GM18873 (cell line): ENCODE results near the gene BEND7.
"Not testable (repeated sequence)": the region's sequence is repeated elsewhere in the genome, so short reads cannot be mapped to it uniquely, and the experiment has no call there.

Experiments
- ATAC-seq: cut with Tn5 transposase; IDR thresholded peaks from one replicate; pipeline ENCODE4 v1.9.1; 2021; ENCODE audit warnings: mild to moderate bottlenecking, moderate library complexity, moderate number of reproducible peaks; ENCODE audit not compliant: unreplicated experiment, low FRiP score

BEND7 gene

GRCh38 chr10:13425397-13425796 lies 103.4 kb downstream of the BEND7 start:
- no peak for ATAC-seq

DNA sequence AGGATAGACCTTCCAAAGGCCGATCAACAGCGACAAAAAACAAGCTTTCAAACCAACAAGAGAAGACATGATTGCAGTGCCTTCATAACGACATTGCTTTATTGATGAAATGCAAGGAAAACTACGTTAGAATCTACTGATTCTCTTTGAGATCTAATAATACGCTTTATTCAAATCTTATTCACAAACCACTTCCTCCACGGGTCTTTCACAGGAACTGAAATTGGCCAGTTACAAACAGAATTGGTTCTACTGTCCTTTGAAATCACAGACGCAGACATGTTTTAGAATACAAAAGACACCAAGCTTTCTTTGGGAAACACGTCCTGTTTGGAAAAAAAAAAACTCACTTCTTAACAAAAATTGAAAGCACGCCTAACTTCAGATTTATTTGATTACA lies 106.0 kb downstream of the BEND7 start:
- no peak for ATAC-seq

- no peak for ATAC-seq
These were observed 107.4 kb downstream of the BEND7 start for GRCh38 chr10:13421382-13421917.

GRCh38 chr10:13420532-13421307 lies 108.1 kb downstream of the BEND7 start:
- no peak for ATAC-seq

DNA sequence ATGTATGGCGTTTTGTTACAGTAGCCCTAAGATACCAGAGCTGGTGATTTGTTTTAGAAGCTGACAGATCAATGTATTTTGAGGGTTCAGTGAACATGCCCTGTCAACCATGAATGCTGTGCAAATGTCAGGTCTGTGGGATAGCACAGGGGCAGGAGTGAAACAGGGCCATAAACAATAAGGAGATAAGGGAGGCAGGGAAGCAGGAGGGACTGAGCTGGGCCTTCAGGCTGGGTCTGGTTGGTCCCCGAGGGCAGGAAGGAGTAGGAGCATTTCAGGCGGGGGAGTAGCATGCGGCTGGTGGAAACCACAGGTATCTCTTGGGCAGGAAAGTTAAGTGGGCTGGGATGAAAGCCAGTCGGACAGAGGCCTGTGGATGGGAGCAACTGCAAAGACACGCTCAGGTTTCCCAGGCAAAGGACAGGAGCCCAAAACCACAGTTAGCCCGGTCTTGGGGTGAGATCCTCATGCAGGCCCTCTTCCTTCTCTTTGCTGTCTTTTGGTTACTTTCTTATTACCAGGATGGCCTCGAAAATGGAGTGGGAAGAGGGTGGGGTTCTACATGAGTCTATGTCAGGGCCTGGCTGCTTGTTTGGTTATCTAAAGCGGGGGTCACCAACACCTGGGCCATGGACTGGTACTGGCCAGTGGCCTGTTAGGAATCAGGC lies 111.2 kb downstream of the BEND7 start:
- no peak for ATAC-seq

DNA sequence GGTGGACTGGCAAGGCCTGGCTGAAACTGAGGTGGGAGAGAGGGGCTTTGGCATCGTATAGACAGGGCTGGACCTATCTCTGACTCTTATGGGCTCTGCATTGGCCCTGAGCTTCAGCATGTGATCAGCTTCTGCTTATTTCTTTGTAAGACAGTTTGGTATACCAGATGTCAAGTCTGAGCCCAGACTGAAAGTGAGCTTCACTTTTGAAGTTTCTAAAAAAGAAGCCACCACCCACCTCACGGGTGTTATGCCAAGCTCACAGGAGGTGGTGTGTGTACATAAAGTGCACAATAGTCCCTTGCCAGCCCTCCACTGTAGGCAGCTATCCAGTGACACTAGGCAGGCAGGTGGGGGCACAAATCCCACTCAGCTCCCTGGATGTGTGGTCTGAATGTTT lies 112.1 kb downstream of the BEND7 start:
- no peak for ATAC-seq

DNA sequence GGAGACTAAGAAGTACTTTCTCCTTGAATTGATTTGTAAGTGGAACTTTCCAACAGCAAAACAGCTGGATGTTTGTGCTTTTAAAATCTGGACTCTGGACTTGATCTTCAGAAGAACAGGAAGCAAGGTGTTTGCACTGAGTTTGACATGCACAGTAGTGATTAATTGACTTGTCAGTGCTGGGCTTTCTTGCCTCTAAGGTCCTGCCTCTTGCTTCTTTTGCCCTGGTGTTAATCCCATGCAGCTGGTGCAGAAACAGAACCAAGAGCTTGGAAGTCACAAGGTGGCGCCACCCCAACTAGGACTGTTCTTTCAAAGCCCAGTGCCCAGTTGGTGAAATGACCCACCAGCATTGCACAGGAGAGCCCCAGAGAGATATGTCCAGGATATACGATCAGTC lies 114.0 kb downstream of the BEND7 start:
- no peak for ATAC-seq

- ATAC-seq, result no peak
These were observed 114.7 kb downstream of the BEND7 start for GRCh38 chr10:13414137-13414536.

- ATAC-seq, result no peak
These were observed 115.9 kb downstream of the BEND7 start for GRCh38 chr10:13412894-13413293.

DNA sequence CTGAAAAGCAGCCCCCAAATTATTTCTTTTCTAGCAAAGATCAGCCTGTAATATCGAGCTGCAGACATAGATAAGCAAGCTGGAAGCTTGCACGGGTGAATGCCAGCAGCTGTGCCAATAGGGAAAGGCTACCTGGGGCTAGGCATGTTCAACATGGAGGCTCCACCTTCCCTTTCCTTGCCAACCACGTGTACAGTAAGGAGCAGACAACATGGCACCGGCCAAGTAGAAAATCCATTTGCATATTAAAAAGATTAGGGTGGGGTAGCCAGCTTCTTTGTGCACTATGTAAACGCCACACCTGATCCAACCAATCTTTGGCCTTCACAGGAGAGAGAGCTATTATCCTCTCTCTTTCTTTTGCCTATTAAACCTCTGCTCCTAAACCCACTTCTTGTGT lies 124.0 kb downstream of the BEND7 start:
- ATAC-seq, result no peak

GRCh38 chr10:13404305-13404759 lies 124.5 kb downstream of the BEND7 start:
- ATAC-seq, result no peak

DNA sequence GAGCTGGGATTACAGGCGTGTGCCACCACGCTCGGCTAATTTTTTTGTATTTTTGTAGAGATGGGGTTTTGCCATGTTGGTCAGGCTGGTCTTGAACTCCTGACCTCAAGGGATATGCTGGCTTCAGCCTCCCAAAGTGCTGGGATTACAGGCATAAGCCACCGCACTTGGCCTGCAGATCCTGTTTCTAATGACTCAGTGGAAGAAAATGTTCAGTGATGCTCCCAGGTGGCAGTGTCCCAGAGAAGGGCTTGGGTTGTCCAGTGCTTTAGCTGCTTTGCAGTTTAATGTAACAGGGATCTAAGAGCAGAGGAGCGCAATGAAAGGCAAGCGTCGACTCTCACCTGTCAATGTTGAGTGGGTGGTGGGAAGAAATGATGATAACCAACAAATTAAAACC lies 125.4 kb downstream of the BEND7 start:
- ATAC-seq, result not testable (repeated sequence)

- ATAC-seq, result no peak
These were observed 126.8 kb downstream of the BEND7 start for GRCh38 chr10:13402021-13402420.

- no peak for ATAC-seq
These were observed 127.7 kb downstream of the BEND7 start for GRCh38 chr10:13401142-13401541.

DNA sequence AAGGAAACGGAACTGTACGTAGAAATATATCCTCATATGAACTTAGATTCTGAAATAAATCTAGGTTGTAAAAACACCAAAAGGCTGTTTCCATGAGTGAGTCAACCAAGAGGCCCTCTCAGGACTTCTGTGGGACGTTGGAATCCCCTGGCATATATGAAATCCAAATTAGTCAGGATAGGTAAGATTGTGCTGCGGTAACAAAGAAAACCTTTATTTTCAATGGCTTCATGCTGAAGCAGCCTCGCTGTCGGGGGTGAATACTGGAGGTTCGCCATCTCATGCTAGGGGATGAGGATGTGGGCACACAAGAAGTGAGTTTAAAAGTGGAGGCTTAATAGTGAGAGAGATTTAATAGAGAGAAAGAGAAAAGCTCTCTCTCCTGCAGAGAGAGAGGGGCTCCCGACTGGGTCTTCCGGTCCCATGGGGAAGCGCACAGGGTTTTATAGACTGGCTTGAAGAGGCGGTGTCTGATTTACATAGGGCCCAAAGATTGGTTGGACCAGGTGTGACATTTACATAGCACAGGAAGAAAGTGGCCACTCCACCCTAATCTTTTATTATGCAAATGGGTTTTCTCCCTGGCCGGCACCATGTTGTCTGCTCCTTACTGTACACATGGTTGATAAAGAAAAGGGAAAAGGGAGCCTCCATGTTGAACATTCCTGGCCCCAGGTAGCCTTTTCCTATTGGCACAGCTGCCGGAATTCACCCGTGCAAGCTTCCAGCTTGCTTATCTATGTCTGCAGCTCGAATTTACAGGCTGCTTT lies 128.4 kb downstream of the BEND7 start:
- ATAC-seq, result no peak

- ATAC-seq, result no peak
These were observed 129.1 kb downstream of the BEND7 start for GRCh38 chr10:13399752-13400151.

DNA sequence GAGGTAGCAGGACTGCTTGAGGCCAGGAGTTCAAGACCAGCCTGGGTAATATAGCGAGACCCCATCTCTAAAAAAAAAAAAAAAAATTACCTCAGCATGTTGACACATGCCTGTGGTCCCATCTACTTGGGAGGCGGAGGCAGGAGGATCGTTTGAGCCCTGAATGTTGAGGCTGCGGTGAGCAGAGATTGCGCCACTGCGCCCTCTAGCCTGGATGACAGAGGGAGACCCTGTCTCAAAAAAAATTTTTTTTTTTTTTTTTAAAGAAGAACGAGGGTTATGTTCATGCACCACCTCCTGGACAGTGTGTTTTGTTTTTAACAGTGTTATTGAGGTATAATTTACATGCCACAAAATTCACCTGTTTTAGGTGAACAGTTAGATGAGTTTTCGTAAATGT lies 129.6 kb downstream of the BEND7 start:
- no peak for ATAC-seq

DNA sequence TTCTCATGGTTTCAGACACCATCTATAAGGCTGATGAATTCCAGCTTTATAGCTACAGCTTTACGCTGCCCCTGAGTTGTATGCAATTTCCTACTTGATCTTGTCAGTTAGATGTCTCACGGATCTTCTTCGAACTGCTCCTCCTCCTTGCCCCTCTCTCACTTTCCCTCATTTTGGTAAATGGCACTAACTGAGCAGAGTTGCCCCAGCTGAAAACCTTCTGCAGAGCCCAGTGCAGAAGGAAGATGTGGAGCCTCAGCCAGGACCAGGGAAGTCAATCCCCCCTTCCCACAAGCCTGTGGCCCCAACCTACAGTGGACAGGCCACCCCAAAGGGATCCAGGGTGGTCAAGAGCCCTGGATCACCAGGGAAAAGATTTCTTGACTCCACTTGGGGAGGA lies 131.8 kb downstream of the BEND7 start:
- ATAC-seq, result no peak

DNA sequence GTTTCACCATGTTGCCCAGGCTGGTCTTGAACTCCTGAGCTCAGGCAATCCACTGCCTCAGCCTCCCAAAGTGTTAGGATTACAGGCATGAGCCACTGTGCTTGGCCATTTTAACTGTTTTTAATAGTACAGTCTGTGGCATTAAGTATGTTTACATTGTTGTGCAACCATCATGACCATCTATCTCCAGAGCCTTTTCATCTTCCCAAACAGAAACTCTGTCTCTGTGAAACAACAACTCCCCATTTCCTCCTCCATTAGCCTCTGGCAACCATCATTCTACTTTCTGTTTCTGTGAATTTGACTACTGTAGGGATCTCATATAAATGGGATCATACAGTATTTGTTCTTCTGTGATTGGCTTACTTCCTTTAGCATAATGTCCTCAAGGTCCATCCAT lies 132.4 kb downstream of the BEND7 start:
- no peak for ATAC-seq

- ATAC-seq, result no peak
These were observed 133.3 kb downstream of the BEND7 start for GRCh38 chr10:13395540-13395939.

GRCh38 chr10:13393640-13394039 lies 135.2 kb downstream of the BEND7 start:
- ATAC-seq, result no peak
